ENCODE data around the gene CXCL11.

The CXCL11 gene

DNA sequence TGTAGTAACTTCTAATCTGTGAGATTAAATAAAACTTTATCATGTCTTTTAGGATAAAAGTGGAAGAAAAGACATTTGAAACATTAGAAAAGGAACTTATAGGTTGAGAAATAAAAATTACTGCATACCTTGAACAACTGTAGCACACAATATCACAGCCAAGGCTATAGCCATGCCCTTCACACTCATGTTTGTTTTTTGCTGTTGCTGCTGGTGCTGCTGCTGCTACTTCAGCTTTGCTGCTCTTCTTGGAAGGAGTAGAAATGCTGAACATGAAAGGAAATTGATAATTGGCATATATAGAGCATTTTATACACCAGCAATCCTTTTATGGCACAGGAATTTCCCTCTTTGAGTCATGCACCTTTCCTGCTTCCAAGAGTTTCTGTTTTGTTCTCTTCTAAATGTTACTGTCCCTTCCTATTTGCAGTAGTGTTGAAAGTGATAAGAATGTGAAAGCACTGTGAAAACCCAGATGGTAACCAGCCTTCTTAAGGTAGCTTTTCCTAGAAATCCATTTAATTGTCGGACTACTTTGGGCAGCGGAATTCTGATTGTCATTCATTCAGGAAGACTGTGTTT lies at the start of gene CXCL11:
Gene CXCL11 (minus strand): TSS at position 272 of the 582 bp plus-strand sequence. CDS start 83 bp downstream, at position 189.
- TF ChIP-seq Cebpa-rat (IDR thresholded peaks at IDR 0.05), result no peak

DNA sequence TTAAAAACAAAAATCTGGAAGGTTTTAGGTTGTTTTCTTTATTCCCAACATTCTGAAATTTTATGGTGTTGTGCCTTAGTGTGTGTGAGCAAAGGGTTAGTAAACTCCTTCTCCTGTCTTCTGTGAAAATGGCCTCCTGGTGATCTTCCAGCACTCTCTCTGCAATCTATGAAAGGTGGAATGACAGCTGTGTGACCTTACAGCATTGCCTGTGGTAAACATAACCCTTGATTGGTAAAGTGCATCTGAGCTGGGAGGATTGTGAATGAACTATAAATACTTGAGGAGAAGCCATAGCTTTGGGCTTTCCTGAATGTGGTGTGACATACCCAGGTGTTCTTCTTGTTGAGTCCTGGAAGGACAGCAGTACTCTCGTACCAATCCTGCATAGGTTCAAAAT lies 48.7 kb upstream of the CXCL11 start:
- no peak overlapping the region for H3K4me2 ChIP-seq
- H4K20me1 ChIP-seq, result no peaks in the 10 kb centered on the region
- TF ChIP-seq Cebpa-rat (IDR thresholded peaks at IDR 0.05), result no peak
- H3K4me3 ChIP-seq, result no peak overlapping the region
- H3K9ac ChIP-seq, result no peak overlapping the region
- H3K9me3 ChIP-seq (replicated peaks in 1 of 11), result no peaks in the 10 kb centered on the region
- H3K27ac ChIP-seq, result no peak overlapping the region
- peaks cover 0 to 10% (median 5%) of the 10 kb centered on the region in 10 experiments; a peak in 11 of 20 replicates for H3K4me1 ChIP-seq
- no peaks in the 10 kb centered on the region for H3K27me3 ChIP-seq
- no peaks in the 10 kb centered on the region for H3K36me3 ChIP-seq

More for the DNA sequence above, at the start of gene CXCL11:
- Histone ChIP-seq H3K9me3 (replicated peaks in 1 of 11) (no peaks in the 10 kb centered on the region), H3K4me2 (peak within 1 kb of the TSS in 8 of 11 experiments; percentile 2 to 51 (median 21); a peak in 12 of 22 replicates), H4K20me1 (no peaks in the 10 kb centered on the region), H3K36me3 (no peaks in the 10 kb centered on the region), H3K4me3 (no peak within 1 kb of the TSS), H3K27ac (peak within 1 kb of the TSS in 8 of 11 experiments; percentile 22 to 66 (median 44); a peak in 13 of 22 replicates), H3K9ac (no peak within 1 kb of the TSS), H3K4me1 (peaks cover 0 to 21% (median 11%) of the 10 kb centered on the region in 10 experiments; a peak in 13 of 20 replicates), H3K27me3 (no peaks in the 10 kb centered on the region)

DNA sequence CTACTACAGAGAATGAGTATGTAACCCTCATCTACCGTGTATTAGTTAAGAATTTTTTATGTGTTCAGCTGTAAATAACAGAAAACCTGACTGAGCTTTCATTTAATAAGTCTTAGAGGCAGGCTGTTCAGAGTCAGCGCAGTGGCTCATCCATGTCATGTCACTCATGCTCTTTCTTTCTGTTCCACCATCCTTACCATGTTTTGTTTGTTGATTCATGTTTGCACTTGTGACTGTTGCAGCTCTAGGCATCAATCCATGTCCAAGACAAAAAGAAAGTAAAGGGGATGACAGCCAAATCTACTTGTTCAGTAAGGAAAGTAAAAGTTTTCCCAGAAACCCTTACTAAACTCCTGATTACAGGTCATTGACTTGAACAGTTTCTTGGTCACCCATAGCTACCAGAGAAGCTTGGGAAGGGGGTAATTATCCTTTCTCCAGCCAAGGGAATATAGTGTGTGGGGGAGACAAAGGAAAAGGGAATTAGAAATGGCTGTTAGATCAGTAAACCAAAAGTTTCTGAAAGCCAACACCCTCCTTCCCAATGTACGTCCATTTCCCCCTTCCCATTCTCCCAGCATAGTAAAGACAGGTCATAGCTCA lies 47.6 kb upstream of the CXCL11 start:
- Histone ChIP-seq H3K36me3 (no peaks in the 10 kb centered on the region), H3K9ac (no peak overlapping the region), H3K27ac (no peak overlapping the region), H3K4me1 (no peaks in the 10 kb centered on the region), H3K4me3 (no peak overlapping the region), H3K27me3 (no peaks in the 10 kb centered on the region), H3K4me2 (no peak overlapping the region), H4K20me1 (no peaks in the 10 kb centered on the region), H3K9me3 (replicated peaks in 1 of 11) (no peaks in the 10 kb centered on the region)
- TF ChIP-seq Cebpa-rat (IDR thresholded peaks at IDR 0.05), result no peak

DNA sequence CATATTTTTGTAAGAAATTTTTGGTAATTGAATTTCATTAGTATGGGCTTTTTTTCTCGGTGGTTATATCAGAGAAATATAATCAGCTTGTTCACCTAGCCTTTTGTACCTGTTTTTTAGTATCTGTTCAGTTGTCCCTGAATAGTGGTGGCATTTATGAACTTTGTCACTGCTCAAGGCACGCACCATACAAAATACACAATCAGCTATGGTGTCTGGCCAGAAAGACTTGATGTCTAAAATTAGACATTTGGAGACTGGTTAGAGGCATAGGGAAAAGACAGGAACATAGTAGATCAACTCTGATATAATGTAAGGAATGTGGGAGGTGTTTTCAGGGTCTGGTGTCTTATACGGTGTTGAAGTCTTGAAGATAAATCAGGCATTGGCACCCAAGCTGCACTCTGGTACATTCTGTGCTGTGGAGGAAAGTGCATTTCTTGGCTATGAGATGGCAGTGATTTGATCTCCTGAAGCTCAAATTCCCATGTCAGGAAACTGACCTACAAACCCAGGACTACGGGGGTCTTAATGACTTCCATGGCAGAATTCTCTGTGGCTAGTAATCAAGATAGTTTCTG lies 42.3 kb upstream of the CXCL11 start:
- H3K4me3 ChIP-seq, result no peak overlapping the region
- H4K20me1 ChIP-seq, result no peaks in the 10 kb centered on the region
- H3K4me2 ChIP-seq, result no peak overlapping the region
- no peaks in the 10 kb centered on the region for H3K36me3 ChIP-seq
- H3K4me1 ChIP-seq, result no peaks in the 10 kb centered on the region
- H3K9me3 ChIP-seq (replicated peaks in 1 of 11), result no peaks in the 10 kb centered on the region
- no peaks in the 10 kb centered on the region for H3K27me3 ChIP-seq
- no peak for TF ChIP-seq Cebpa-rat (IDR thresholded peaks at IDR 0.05)
- H3K9ac ChIP-seq, result no peak overlapping the region
- no peak overlapping the region for H3K27ac ChIP-seq

DNA sequence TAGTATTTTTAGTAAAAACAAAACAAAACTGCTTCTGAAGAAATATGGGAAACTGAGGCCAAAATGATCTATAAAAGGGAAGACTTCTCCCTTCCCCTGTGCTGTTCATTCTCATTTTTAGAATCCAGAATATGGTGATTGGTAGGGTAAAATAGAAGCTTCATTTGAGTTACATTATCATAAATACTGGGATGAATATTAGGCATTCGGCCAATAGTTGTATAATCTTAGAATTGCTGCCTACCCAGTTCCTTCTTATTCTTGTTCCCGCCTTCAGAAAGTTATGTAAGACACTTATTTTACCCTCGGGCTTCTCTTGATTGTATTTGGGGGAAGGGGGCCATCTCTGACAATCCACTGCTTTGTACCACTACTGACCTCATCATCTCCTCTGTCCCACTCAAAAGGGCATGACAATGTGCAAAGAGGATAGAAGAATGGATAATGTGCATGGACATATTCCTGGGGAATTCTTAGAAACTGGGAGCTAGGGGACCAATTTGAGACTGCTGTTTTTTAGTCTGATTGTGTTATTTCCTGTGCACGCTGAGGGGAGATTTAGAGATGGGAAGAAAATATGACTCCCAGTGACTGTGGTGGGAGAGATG lies 39.2 kb upstream of the CXCL11 start:
- Histone ChIP-seq H3K4me3 (no peak overlapping the region), H3K27ac (no peak overlapping the region), H3K4me1 (no peaks in the 10 kb centered on the region), H3K9ac (no peak overlapping the region), H3K9me3 (replicated peaks in 1 of 11) (no peaks in the 10 kb centered on the region), H4K20me1 (no peaks in the 10 kb centered on the region), H3K36me3 (no peaks in the 10 kb centered on the region), H3K27me3 (no peaks in the 10 kb centered on the region), H3K4me2 (no peak overlapping the region)
- no peak for TF ChIP-seq Cebpa-rat (IDR thresholded peaks at IDR 0.05)

DNA sequence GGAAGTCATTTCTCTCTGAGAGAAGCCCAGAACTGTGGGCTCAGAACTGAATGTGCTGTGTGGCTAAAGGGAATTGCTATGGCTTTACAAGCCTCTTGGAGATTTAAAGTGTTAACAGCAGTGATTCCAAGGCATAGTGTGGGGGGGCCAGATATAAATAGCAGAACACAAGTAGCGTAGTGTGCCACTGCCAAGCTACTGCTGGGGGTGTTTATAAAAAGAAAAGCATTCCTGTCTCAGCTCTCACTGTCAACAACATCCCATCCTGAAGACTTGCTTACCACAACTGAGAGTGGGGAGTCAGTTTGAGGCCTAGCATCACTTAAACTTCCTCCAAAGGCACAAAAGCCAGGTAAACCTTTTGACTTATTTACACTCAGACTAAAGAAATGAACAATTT lies 38.6 kb upstream of the CXCL11 start, which contains the start of gene ART3:
Gene ART3 (plus strand): TSS at position 242 of the 400 bp plus-strand sequence. CDS start 1,181 bp downstream, outside the sequence.
- H3K27ac ChIP-seq, result no peak within 1 kb of the TSS
- H3K27me3 ChIP-seq, result no peaks in the 10 kb centered on the region
- H3K4me1 ChIP-seq, result no peaks in the 10 kb centered on the region
- no peaks in the 10 kb centered on the region for H4K20me1 ChIP-seq
- TF ChIP-seq Cebpa-rat (IDR thresholded peaks at IDR 0.05), result no peak
- H3K9me3 ChIP-seq (replicated peaks in 1 of 11), result no peaks in the 10 kb centered on the region
- H3K4me2 ChIP-seq, result no peak within 1 kb of the TSS
- no peaks in the 10 kb centered on the region for H3K36me3 ChIP-seq
- H3K9ac ChIP-seq, result no peak within 1 kb of the TSS
- H3K4me3 ChIP-seq, result no peak within 1 kb of the TSS

DNA sequence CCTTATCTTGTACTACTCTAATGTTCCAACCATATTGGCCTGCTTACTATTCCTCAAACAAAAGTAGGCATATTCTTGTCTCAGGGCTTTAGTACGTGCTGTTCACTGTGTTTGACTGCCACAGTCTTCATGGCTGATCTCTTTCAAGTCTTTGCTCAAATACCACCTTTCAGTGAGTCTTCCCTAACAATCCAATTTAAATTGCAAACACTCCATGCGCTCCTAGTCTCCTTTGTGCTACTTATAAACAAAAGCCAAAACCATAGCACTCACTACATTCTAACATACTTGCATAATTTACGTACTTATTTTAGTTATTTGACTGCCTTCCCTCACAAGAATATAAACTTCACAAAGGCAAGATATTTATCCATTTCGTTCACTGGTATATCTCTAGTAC lies 36.9 kb upstream of the CXCL11 start:
- H3K27me3 ChIP-seq, result no peaks in the 10 kb centered on the region
- no peak overlapping the region for H3K9ac ChIP-seq
- H3K36me3 ChIP-seq, result no peaks in the 10 kb centered on the region
- no peaks in the 10 kb centered on the region for H3K4me1 ChIP-seq
- no peak overlapping the region for H3K27ac ChIP-seq
- H3K4me3 ChIP-seq, result no peak overlapping the region
- no peaks in the 10 kb centered on the region for H4K20me1 ChIP-seq
- H3K4me2 ChIP-seq, result no peak overlapping the region
- H3K9me3 ChIP-seq (replicated peaks in 1 of 11), result no peaks in the 10 kb centered on the region
- TF ChIP-seq Cebpa-rat (IDR thresholded peaks at IDR 0.05), result no peak

DNA sequence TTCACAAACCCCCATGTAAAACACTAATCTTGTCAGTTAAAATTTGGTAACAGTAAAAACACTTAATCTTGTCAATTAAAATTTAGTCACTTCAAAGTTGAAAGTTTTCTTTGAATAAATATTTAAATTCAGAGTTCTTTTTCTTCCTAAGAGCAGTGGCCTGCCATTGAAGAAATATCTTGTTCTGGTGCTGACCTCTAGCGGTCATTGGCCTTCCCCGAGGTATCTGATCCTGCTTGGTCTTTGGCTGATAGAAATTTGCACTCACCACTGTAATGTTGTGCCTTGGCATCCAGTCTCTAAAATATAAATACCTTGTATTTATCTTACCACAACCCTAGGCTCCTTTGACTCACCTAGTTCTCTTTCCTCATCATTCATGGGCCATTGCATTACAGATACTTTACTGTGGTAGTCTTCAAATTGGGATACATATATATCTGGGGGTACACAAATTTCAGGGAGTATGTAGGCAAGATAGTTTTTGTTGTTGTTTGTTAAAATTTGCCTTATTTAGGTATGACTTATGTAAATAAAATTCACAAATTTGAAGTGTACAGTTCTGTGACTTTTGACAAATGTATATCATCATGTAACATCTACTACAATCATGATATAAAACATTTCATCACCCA lies 31.9 kb upstream of the CXCL11 start:
- H3K4me2 ChIP-seq, result no peak overlapping the region
- no peak overlapping the region for H3K4me3 ChIP-seq
- H3K27ac ChIP-seq, result no peak overlapping the region
- TF ChIP-seq Cebpa-rat (IDR thresholded peaks at IDR 0.05), result no peak
- H3K4me1 ChIP-seq, result peaks cover 0 to 5% (median 0%) of the 10 kb centered on the region in 10 experiments; a peak in 4 of 20 replicates
- H3K27me3 ChIP-seq, result no peaks in the 10 kb centered on the region
- H3K9me3 ChIP-seq (replicated peaks in 1 of 11), result peaks cover 0 to 9% (median 0%) of the 10 kb centered on the region in 11 experiments; a peak in 3 of 22 replicates
- H4K20me1 ChIP-seq, result no peaks in the 10 kb centered on the region
- H3K36me3 ChIP-seq, result no peaks in the 10 kb centered on the region
- H3K9ac ChIP-seq, result no peak overlapping the region

DNA sequence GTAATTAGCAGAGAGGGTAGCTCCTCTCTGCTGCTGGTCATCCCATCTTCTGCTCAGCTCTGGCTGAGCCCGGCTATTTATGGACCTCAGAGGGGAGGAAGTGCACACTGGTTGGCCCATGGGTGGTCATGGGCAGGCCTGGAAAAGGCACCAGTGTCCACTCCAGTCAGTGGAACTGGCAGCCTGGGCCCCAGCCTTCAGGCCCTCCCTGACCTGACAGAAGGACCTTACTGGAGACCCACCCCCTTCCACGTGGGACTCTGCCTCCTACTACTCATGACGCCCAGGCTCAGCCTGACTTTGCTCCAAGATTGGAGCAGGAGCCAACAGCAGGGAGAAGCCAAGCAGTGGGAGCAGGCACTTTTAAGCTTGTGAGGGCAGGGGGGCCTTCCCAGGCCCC lies 30.7 kb upstream of the CXCL11 start:
- no peak overlapping the region for H3K9ac ChIP-seq
- TF ChIP-seq Cebpa-rat (IDR thresholded peaks at IDR 0.05), result no peak

More for the DNA sequence above, 30.7 kb upstream of the CXCL11 start:
- Histone ChIP-seq H3K4me1 (peaks cover 0 to 17% (median 6%) of the 10 kb centered on the region in 10 experiments; a peak in 14 of 20 replicates), H3K9me3 (replicated peaks in 1 of 11) (peaks cover 0 to 9% (median 0%) of the 10 kb centered on the region in 11 experiments; a peak in 3 of 22 replicates), H3K27me3 (no peaks in the 10 kb centered on the region), H3K36me3 (no peaks in the 10 kb centered on the region), H3K27ac (peak overlapping the region in 4 of 11 experiments; percentile 24 to 33 (median 28); a peak in 4 of 22 replicates), H4K20me1 (no peaks in the 10 kb centered on the region), H3K4me3 (no peak overlapping the region), H3K4me2 (no peak overlapping the region)

Data from BLaER1 treated with 17β-estradiol and CSF1 and Interleukin-3, amounts not matched to agents 10 nM and 100 nM (cell line).